Endothelial cell of umbilical vein (primary cell): Measurements from ENCODE around the gene LYRM1. TPM values are rescaled to one million over a fixed set of nuclear protein-coding genes. Genes with fewer than 3 reads are reported as not detected.
"Not testable (repeated sequence)": the region's sequence is repeated elsewhere in the genome, so short reads cannot be mapped to it uniquely, and the experiment has no call there.

Experiments used
- BruUV-seq: library from RNA; stranded (reverse); fragments of 400-500 nt; replicated peaks from 2 replicates; lab custom pipeline; 2021; lab: Mats Ljungman, UMichigan
- CTCF ChIA-PET: fragments of 300-600, 350-600 bp; sonication (Branson Sonifier 250); formaldehyde crosslinking; loops from one replicate; lab custom pipeline; 2021; ENCODE audit warnings: antibody characterized with exemption, inconsistent platforms; lab: Charles Lee
- POLR2A ChIA-PET: fragments of 300-600, 350-600 bp; sonication (Branson Sonifier 250); formaldehyde crosslinking; loops from one replicate; lab custom pipeline; 2021; ENCODE audit warnings: antibody characterized with exemption, inconsistent platforms; lab: Charles Lee
- DNase-seq: peaks from one replicate; pipeline ENCODE4 v3.0.0-alpha.2; 2011; ENCODE audit warnings: low read depth, low spot score
- FAIRE-seq: peaks from 2 replicates; lab custom pipeline; 2011; peaks lifted over from hg19 to GRCh38; lab: Jason Lieb, UNC
- H2AFZ ChIP-seq: 2 replicates; pipeline ENCODE4 v1.6.0; 2012; ENCODE audit warnings: low read depth, low read length, control low read depth, inconsistent platforms
- H3K27ac ChIP-seq: 2 replicates; pipeline ENCODE4 v1.5.1; 2011; ENCODE audit warnings: low read depth, mild to moderate bottlenecking, control low read depth, low read length, moderate library complexity; ENCODE audit not compliant: insufficient read depth
- H3K27me3 ChIP-seq, 2 experiments: 2 replicates each; pipeline versions ENCODE4 v1.6.0 to v1.6.1; 2011; ENCODE audit warnings: low read length in 2 of 2, mixed read lengths in 1 of 2; ENCODE audit not compliant: control insufficient read depth in 2 of 2, insufficient read depth in 2 of 2
- H3K36me3 ChIP-seq, 2 experiments: 2 replicates in 1 of 2; 3 replicates in 1 of 2; pipeline ENCODE4 v1.5.1; 2011; ENCODE audit warnings: low read length in 2 of 2, mild to moderate bottlenecking in 1 of 2, moderate library complexity in 1 of 2; ENCODE audit not compliant: control insufficient read depth in 2 of 2, insufficient read depth in 2 of 2; ENCODE audit errors: extremely low read depth in 1 of 2
- H3K4me1 ChIP-seq: 3 replicates; pipeline ENCODE4 v1.5.1; 2011; ENCODE audit warnings: mild to moderate bottlenecking, low read length; ENCODE audit not compliant: control insufficient read depth, insufficient read depth; ENCODE audit errors: extremely low read depth
- H3K4me2 ChIP-seq: 2 replicates; pipeline ENCODE4 v1.6.1; 2011; ENCODE audit warnings: low read length, control low read depth, mixed read lengths; ENCODE audit not compliant: insufficient read depth
- H3K4me3 ChIP-seq, 3 experiments: fragments of 200-600 bp in 1 of 3; sonication (generic), shearing (Covaris generic) in 1 of 3; replicated peaks in 1 of 3; 2 replicates each; pipeline ENCODE4 v1.5.1; 2011 to 2016; ENCODE audit warnings: control low read depth in 3 of 3, low read length in 3 of 3, mild to moderate bottlenecking in 2 of 3, inconsistent platforms in 1 of 3, low read depth in 1 of 3, moderate library complexity in 1 of 3; ENCODE audit not compliant: insufficient read depth in 1 of 3
- H3K79me2 ChIP-seq: 2 replicates; pipeline ENCODE4 v1.6.0; 2012; ENCODE audit warnings: low read length, inconsistent platforms; ENCODE audit not compliant: control insufficient read depth, insufficient read depth
- H3K9ac ChIP-seq: replicated peaks from 2 replicates; pipeline ENCODE3; 2011; ENCODE audit warnings: low read length, control low read depth; ENCODE audit not compliant: insufficient read depth; ENCODE audit errors: extremely low read depth
- H3K9me1 ChIP-seq: replicated peaks from 3 replicates; pipeline ENCODE4 v1.6.0; 2011; ENCODE audit warnings: mild to moderate bottlenecking, low read length; ENCODE audit not compliant: control insufficient read depth, insufficient read depth; ENCODE audit errors: extremely low read depth
- H3K9me3 ChIP-seq: replicated peaks from 2 replicates; pipeline ENCODE4 v1.5.1; 2012; ENCODE audit warnings: low read length, inconsistent platforms; ENCODE audit not compliant: control insufficient read depth, insufficient read depth
- H4K20me1 ChIP-seq: replicated peaks from 2 replicates; pipeline ENCODE3; 2011; ENCODE audit warnings: mild to moderate bottlenecking, low read length; ENCODE audit not compliant: control insufficient read depth, insufficient read depth; ENCODE audit errors: extremely low read depth
- EZH2 ChIP-seq: IDR thresholded peaks from 2 replicates; pipeline ENCODE4 v1.6.1; 2012; ENCODE audit warnings: borderline replicate concordance, low read depth, mild to moderate bottlenecking, moderate library complexity, low read length, inconsistent platforms; ENCODE audit not compliant: severe bottlenecking
- FOS ChIP-seq: IDR thresholded peaks from 2 replicates; pipeline ENCODE4 v1.6.1; 2011; ENCODE audit warnings: mild to moderate bottlenecking, low read length, moderate library complexity, borderline replicate concordance; ENCODE audit not compliant: insufficient read depth
- GATA2 ChIP-seq: IDR thresholded peaks from 2 replicates; pipeline ENCODE4 v1.7.0; 2011; ENCODE audit warnings: low read depth, mild to moderate bottlenecking, moderate library complexity, mixed read lengths, low read length; ENCODE audit not compliant: insufficient read length, insufficient read depth
- JUN ChIP-seq: IDR thresholded peaks from 2 replicates; pipeline ENCODE4 v1.6.1; 2011; ENCODE audit warnings: borderline replicate concordance, low read depth; ENCODE audit not compliant: insufficient read length, insufficient read depth
- MYC ChIP-seq: IDR thresholded peaks from one replicate; pipeline ENCODE4 v1.6.1; 2011; ENCODE audit warnings: mild to moderate bottlenecking, low read depth, low read length
- POLR2A ChIP-seq: IDR thresholded peaks from 2 replicates; pipeline ENCODE4 v1.6.1; 2012; ENCODE audit warnings: low read depth, mild to moderate bottlenecking, control low read depth, low read length
- POLR2AphosphoS5 ChIP-seq: IDR thresholded peaks from 2 replicates; pipeline ENCODE4 v1.6.1; 2012; ENCODE audit warnings: low read depth, mild to moderate bottlenecking, control low read depth, low read length, moderate library complexity; ENCODE audit not compliant: insufficient read depth
- dilution Hi-C: fragments of 300-500 bp; cut with MboI; formaldehyde crosslinking; loops from one replicate; pipeline ENCODE4 v1.15.0; 2019; ENCODE audit warnings: low sequenced_read_pairs; ENCODE audit not compliant: extremely low pct_ligation_motif_present
- intact Hi-C: fragments of 100-400 bp; cut with micrococcal nuclease; formaldehyde crosslinking; loops from one replicate; pipeline ENCODE4 v1.10.0; 2022
- polyA plus RNA-seq, 4 experiments: library from polyadenylated mRNA; depleted of rRNA in 3 of 4; stranded (reverse) in 3 of 4; unstranded in 1 of 4; fragments of >200 nt; gene quantifications; 2 replicates each; pipeline versions ENCODE4 v1.2.1 to v1.2.3, GENCODE V29; 2011 to 2012; ENCODE audit warnings: missing spikeins in 1 of 4
- total RNA-seq: library from RNA; stranded (reverse); gene quantifications from 2 replicates; pipeline ENCODE4 v1.2.3, GENCODE V29; 2021
- TF ChIP-seq, protein P1 (sequence below), 2 donors: IDR thresholded peaks; 1 replicate in 1 of 2; 2 replicates in 1 of 2; pipeline ENCODE4 v1.5.1; 2011; ENCODE audit warnings: low read length in 2 of 2, mild to moderate bottlenecking in 2 of 2, moderate library complexity in 2 of 2, control low read depth in 1 of 2, inconsistent platforms in 1 of 2, low read depth in 1 of 2; ENCODE audit not compliant: insufficient read depth in 1 of 2; ENCODE audit errors: extremely low read depth in 1 of 2
- TF ChIP-seq, protein P2 (sequence below): IDR thresholded peaks from 2 replicates; pipeline ENCODE4 v1.6.1; 2011; ENCODE audit not compliant: insufficient read depth, insufficient read length

LYRM1 gene
- total and polyA plus RNA-seq, 2 donors (not counting 3 experiments of a cell fraction or from before 2014, with no cell fraction given) = 20.4 to 28.4 TPM

DNA sequence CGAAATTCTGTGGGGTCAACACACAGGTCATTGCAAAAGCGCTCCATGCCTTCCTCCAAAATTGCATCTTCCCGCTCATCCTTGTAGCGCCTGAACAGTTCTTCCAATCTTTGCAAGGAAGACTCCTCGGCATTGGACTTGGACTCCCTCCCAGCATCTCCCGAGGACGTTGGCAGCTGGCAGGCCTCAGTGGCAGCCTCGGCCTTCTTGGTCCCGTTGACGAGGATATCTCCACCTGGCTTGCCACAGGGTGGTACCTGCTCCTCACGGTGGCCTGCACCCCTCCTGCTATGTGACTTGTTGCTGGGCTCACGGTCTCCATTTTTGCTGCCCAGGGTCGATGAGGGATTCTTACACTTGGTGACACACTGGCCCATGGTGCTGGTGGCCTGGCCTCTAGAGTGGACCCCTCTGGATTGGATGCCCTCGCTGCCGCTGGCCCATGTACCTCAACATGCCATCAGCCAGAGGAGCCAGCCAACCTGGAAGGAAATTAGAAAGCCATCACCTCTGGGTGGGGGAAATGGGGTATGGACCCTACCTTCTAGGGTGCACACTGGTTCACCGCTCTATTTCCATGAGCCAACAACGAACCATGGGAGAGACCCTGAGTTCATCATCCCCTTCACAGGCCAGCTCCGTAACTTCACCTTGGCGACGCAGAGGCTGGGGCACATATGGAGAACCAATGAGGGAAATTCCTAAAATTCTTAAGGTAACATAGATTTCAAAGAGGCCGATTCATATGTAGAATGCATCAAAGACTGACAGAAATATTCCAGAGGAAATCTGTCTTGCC is 38.2 kb upstream of the LYRM1 start:
- FAIRE-seq (no peak), DNase-seq (no peak)
- Histone ChIP-seq H3K27ac (no peak overlapping the region), H3K79me2 (peaks cover 63% of the 10 kb centered on the region), H3K9me3 (no peaks in the 10 kb centered on the region), H3K9me1 (no peaks in the 10 kb centered on the region), H3K4me3 (no peak overlapping the region), H3K9ac (no peak overlapping the region), H2AFZ (no peak overlapping the region), H3K27me3 (no peaks in the 10 kb centered on the region), H4K20me1 (no peaks in the 10 kb centered on the region), H3K4me1 (peaks cover 32% of the 10 kb centered on the region), H3K4me2 (no peak overlapping the region), H3K36me3 (peaks cover 13 to 21% of the 10 kb centered on the region in 2 experiments)
- dilution Hi-C loops (no loop called here), intact Hi-C loops (no loop called here)
- no peak for TF ChIP-seq JUN
- TF ChIP-seq POLR2A = no peak
- no peak for TF ChIP-seq GATA2
- no peak for TF ChIP-seq EZH2
- no peak for TF ChIP-seq POLR2AphosphoS5
- TF ChIP-seq MYC = no peak
- TF ChIP-seq, protein P1, sequence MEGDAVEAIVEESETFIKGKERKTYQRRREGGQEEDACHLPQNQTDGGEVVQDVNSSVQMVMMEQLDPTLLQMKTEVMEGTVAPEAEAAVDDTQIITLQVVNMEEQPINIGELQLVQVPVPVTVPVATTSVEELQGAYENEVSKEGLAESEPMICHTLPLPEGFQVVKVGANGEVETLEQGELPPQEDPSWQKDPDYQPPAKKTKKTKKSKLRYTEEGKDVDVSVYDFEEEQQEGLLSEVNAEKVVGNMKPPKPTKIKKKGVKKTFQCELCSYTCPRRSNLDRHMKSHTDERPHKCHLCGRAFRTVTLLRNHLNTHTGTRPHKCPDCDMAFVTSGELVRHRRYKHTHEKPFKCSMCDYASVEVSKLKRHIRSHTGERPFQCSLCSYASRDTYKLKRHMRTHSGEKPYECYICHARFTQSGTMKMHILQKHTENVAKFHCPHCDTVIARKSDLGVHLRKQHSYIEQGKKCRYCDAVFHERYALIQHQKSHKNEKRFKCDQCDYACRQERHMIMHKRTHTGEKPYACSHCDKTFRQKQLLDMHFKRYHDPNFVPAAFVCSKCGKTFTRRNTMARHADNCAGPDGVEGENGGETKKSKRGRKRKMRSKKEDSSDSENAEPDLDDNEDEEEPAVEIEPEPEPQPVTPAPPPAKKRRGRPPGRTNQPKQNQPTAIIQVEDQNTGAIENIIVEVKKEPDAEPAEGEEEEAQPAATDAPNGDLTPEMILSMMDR (IDR thresholded peaks at IDR 0.05; ENCODE audit: extremely low read depth in 1 of 2, insufficient read depth in 1 of 2, low read depth in 1 of 2, low read length in 2 of 2) = no peak
- TF ChIP-seq, protein P2, sequence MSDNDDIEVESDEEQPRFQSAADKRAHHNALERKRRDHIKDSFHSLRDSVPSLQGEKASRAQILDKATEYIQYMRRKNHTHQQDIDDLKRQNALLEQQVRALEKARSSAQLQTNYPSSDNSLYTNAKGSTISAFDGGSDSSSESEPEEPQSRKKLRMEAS = no peak
- TF ChIP-seq FOS = no peak
- POLR2A ChIA-PET = no interaction called here
- CTCF ChIA-PET = no interaction called here
- no TSS peak for BruUV-seq

DNA sequence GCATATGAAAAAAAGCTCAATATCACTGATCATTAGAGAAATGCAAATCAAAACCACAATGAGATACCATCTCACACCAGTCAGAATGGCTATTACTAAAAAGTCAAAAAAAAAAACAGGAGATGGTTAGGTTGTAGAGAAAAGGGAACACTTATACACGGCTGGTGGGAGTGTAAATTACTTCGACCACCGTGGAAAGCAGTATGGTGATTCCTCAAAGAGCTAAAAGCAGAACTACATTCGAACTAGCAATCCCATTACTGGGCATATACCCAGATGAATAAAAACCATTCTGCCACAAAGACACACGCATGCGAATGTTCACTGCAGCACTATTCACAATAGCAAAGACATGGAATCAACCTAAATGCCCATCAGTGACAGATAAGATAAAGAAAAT is 36.2 kb upstream of the LYRM1 start:
- H3K79me2 ChIP-seq = peaks cover 81% of the 10 kb centered on the region
- H3K9me1 ChIP-seq, H3K27ac ChIP-seq, H3K4me3 ChIP-seq, H3K4me2 ChIP-seq, BruUV-seq, POLR2A ChIA-PET, H3K27me3 ChIP-seq, H3K9me3 ChIP-seq, dilution Hi-C loops, H3K9ac ChIP-seq, FAIRE-seq, H2AFZ ChIP-seq, intact Hi-C loops, DNase-seq, H4K20me1 ChIP-seq: not testable (repeated sequence)
- H3K36me3 ChIP-seq = peaks cover 13 to 21% of the 10 kb centered on the region in 2 experiments
- CTCF ChIA-PET = interaction anchor here (0.9 to 6.4 kb wide), 3 partner anchors 10 to 89 kb away, joined by 3 to 37 read pairs (median 4); no protein-coding TSS in a partner anchor
- H3K4me1 ChIP-seq = peaks cover 52% of the 10 kb centered on the region
